CD8-positive, alpha-beta memory T cell (primary cell): Measurements from ENCODE around the gene SMC1A. TPM values are rescaled to one million over a fixed set of nuclear protein-coding genes. Genes with fewer than 3 reads are reported as not detected.

ENCODE experiments used
- CTCF ChIA-PET: fragments of 350-600 bp; sonication (Branson Sonifier 250); formaldehyde crosslinking; loops from one replicate; lab custom pipeline; 2021; ENCODE audit warnings: antibody characterized with exemption; lab: Charles Lee
- POLR2A ChIA-PET: fragments of 350-600 bp; sonication (Branson Sonifier 250); formaldehyde crosslinking; loops from one replicate; lab custom pipeline; 2021; ENCODE audit warnings: antibody characterized with exemption; lab: Charles Lee
- DNase-seq, 5 donors: peaks; one replicate each; pipeline versions ENCODE4 v3.0.0 to v3.0.0-alpha.2; 2020 to 2022; ENCODE audit warnings: mixed read lengths in 1 of 5
- H3K27ac ChIP-seq: one replicate; pipeline ENCODE4 v1.7.0; 2013; ENCODE audit warnings: low read depth, mild to moderate bottlenecking, low read length, moderate library complexity
- H3K27me3 ChIP-seq: 2 replicates; pipeline ENCODE4 v1.7.0; 2013; ENCODE audit warnings: low read length, mild to moderate bottlenecking; ENCODE audit not compliant: insufficient read depth, poor library complexity, severe bottlenecking
- H3K36me3 ChIP-seq: 2 replicates; pipeline ENCODE4 v1.7.0; 2013; ENCODE audit warnings: mild to moderate bottlenecking, low read length, moderate library complexity; ENCODE audit not compliant: insufficient read depth
- H3K4me1 ChIP-seq: 2 replicates; pipeline ENCODE4 v1.7.0; 2013; ENCODE audit warnings: mild to moderate bottlenecking, low read length, moderate library complexity; ENCODE audit not compliant: insufficient read depth
- H3K4me3 ChIP-seq: 2 replicates; pipeline ENCODE4 v1.7.0; 2013; ENCODE audit warnings: mild to moderate bottlenecking, low read length
- H3K9me3 ChIP-seq: 2 replicates; pipeline ENCODE4 v1.7.0; 2013; ENCODE audit warnings: mild to moderate bottlenecking, low read length
- H3K27ac Mint-ChIP-seq, 8 donors: one replicate each; pipeline ENCODE4 v1.8.0; 2020 to 2021; ENCODE audit warnings: mixed read lengths in 8 of 8, mild to moderate bottlenecking in 6 of 8, inconsistent platforms in 3 of 8, moderate library complexity in 3 of 8
- H3K27me3 Mint-ChIP-seq, 2 donors: one replicate each; pipeline ENCODE4 v1.8.0; 2020 to 2021; ENCODE audit warnings: mixed read lengths in 2 of 2, mild to moderate bottlenecking in 1 of 2, moderate library complexity in 1 of 2
- H3K36me3 Mint-ChIP-seq, 3 donors: one replicate each; pipeline ENCODE4 v1.8.0; 2020 to 2021; ENCODE audit warnings: mixed read lengths in 3 of 3, inconsistent platforms in 1 of 3, mild to moderate bottlenecking in 1 of 3
- H3K4me1 Mint-ChIP-seq, 3 donors: one replicate each; pipeline ENCODE4 v1.8.0; 2020 to 2021; ENCODE audit warnings: mixed read lengths in 3 of 3, inconsistent platforms in 1 of 3, mild to moderate bottlenecking in 1 of 3
- H3K4me3 Mint-ChIP-seq, 7 donors: one replicate each; pipeline ENCODE4 v1.8.0; 2020 to 2021; ENCODE audit warnings: mixed read lengths in 7 of 7, mild to moderate bottlenecking in 6 of 7, moderate library complexity in 4 of 7, inconsistent platforms in 2 of 7
- H3K9me3 Mint-ChIP-seq, 5 donors: one replicate each; pipeline ENCODE4 v1.8.0; 2020 to 2022; ENCODE audit warnings: mixed read lengths in 5 of 5, mild to moderate bottlenecking in 3 of 5, moderate library complexity in 2 of 5, inconsistent platforms in 1 of 5
- polyA plus RNA-seq: library from polyadenylated mRNA; unstranded; fragments of 300-500 nt; fragmentation: Illumina TruSeq; gene quantifications from one replicate; pipeline ENCODE4 v1.2.3, GENCODE V29; 2021
- total RNA-seq, 2 experiments: library from RNA; stranded (reverse); gene quantifications; one replicate each; pipeline ENCODE4 v1.2.3, GENCODE V29; 2021

SMC1A gene
- total and polyA plus RNA-seq, 3 experiments from 2014 or later = 79.1 to 158 (median 143) TPM

DNA sequence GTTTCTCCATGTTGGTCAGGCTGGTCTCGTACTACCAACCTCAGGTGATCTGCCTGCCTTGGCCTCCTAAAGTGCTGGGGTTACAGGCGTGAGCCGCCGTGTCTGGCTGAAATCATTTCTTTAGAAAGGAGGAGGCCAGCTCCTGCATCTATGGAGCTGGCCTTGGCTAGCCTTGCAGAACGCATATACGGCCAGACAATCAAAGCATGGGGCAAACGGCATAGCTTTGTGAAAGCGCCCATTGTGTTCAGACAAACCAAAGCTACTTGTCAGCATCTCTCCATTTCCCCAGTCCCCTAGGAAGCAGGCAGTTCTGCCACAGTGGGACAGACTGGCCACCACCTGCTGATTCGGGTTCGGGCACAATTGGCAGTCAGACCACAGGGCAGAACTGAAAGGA, 92.1 kb downstream of the SMC1A start:
- H3K4me3 ChIP-seq = no peak overlapping the region
- DNase-seq = no peak
- Mint-ChIP-seq H3K4me1 (no peaks in the 10 kb centered on the region), H3K9me3 (no peaks in the 10 kb centered on the region), H3K4me3 (no peak overlapping the region), H3K27me3 (peaks cover 17 to 30% of the 10 kb centered on the region in 2 donors), H3K36me3 (no peaks in the 10 kb centered on the region), H3K27ac (no peak overlapping the region)
- CTCF ChIA-PET = no interaction called here
- POLR2A ChIA-PET = no interaction called here
- H3K27ac ChIP-seq = no peak overlapping the region
- no peaks in the 10 kb centered on the region for H3K4me1 ChIP-seq
- H3K27me3 ChIP-seq = no peaks in the 10 kb centered on the region
- no peaks in the 10 kb centered on the region for H3K9me3 ChIP-seq
- no peaks in the 10 kb centered on the region for H3K36me3 ChIP-seq

DNA sequence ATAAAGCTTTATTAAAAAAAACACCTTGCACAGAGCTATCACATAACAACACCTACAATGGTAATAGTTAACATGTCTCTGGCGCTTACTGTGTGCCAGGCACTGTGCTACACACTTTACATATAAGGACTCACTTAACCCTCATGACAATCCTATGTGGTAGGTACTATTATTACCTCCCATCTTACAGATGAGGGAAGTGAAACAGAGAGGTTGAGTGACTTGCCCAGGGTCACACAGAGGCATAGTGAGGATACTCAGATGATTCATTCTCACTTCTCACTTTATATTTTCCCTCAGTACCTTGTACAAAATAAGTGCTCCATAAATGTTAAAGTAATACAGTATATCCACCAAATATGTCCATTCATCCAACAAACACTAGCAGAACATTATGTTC, 97.7 kb downstream of the SMC1A start:
- no peaks in the 10 kb centered on the region for H3K36me3 Mint-ChIP-seq
- no peak overlapping the region for H3K27ac Mint-ChIP-seq
- Histone ChIP-seq H3K27ac (no peak overlapping the region), H3K27me3 (peaks cover 8% of the 10 kb centered on the region), H3K4me3 (no peak overlapping the region), H3K4me1 (peaks cover 6% of the 10 kb centered on the region), H3K36me3 (no peaks in the 10 kb centered on the region), H3K9me3 (no peaks in the 10 kb centered on the region)
- ChIA-PET CTCF (no interaction called here), POLR2A (no interaction called here)
- no peaks in the 10 kb centered on the region for H3K9me3 Mint-ChIP-seq
- H3K27me3 Mint-ChIP-seq = peaks cover 30 to 34% of the 10 kb centered on the region in 2 donors
- H3K4me1 Mint-ChIP-seq = peaks cover 12 to 14% (median 13%) of the 10 kb centered on the region in 3 donors
- no peak for DNase-seq
- H3K4me3 Mint-ChIP-seq = no peak overlapping the region

Other genes with a start within 250 kb of the SMC1A start
- gene KDM5C, start 197.4 kb downstream of the SMC1A start, total RNA-seq = 10 to 100 TPM; 85.3 to 86.4 TPM
- 39.1 TPM for gene KDM5C, start 197.4 kb downstream of the SMC1A start, polyA plus RNA-seq
- under 1 TPM; 0.29 to 0.96 TPM for gene IQSEC2, start 141.1 kb downstream of the SMC1A start, total RNA-seq
- gene IQSEC2, start 141.1 kb downstream of the SMC1A start, polyA plus RNA-seq = 0.35 TPM
- 1 to 10 TPM; 1.2 TPM for gene RIBC1, start 219 bp upstream of the SMC1A start, total RNA-seq
- 0.26 TPM for gene RIBC1, start 219 bp upstream of the SMC1A start, polyA plus RNA-seq
- gene HSD17B10, start 11.7 kb upstream of the SMC1A start, total RNA-seq = 100 to 1,000 TPM; 150 to 155 TPM
- 151 TPM for gene HSD17B10, start 11.7 kb upstream of the SMC1A start, polyA plus RNA-seq